H9 (cell line): ENCODE data around the gene GHSR. TPM values are rescaled to one million over a fixed set of nuclear protein-coding genes. Genes with fewer than 3 reads are reported as not detected.

Source experiments
- DNase-seq: peaks from one replicate; pipeline ENCODE4 v3.0.0-alpha.2; 2017
- H2AFZ ChIP-seq: one replicate; pipeline ENCODE4 v1.6.1; 2013; ENCODE audit warnings: mild to moderate bottlenecking, low read length, control low read depth, moderate library complexity
- H2AK5ac ChIP-seq: 2 replicates; pipeline ENCODE4 v1.6.1; 2013; ENCODE audit warnings: low read length, control low read depth, mixed read lengths; ENCODE audit not compliant: insufficient read length
- H2BK120ac ChIP-seq: one replicate; pipeline ENCODE4 v1.6.1; 2013; ENCODE audit warnings: low read depth, mild to moderate bottlenecking, low read length, control low read depth, inconsistent platforms; ENCODE audit not compliant: poor library complexity, severe bottlenecking
- H2BK12ac ChIP-seq: 2 replicates; pipeline ENCODE4 v1.6.1; 2013; ENCODE audit warnings: low read length, control low read depth, mixed read lengths, low read depth; ENCODE audit not compliant: insufficient read length
- H2BK15ac ChIP-seq: 2 replicates; pipeline ENCODE4 v1.6.1; 2013; ENCODE audit warnings: low read depth, low read length, control low read depth
- H2BK20ac ChIP-seq: one replicate; pipeline ENCODE4 v1.6.1; 2013; ENCODE audit warnings: low read depth, mild to moderate bottlenecking, low read length, control low read depth, inconsistent platforms; ENCODE audit not compliant: poor library complexity, severe bottlenecking
- H2BK5ac ChIP-seq: 2 replicates; pipeline ENCODE4 v1.6.1; 2013; ENCODE audit warnings: low read length, control low read depth, mixed read lengths; ENCODE audit not compliant: insufficient read length
- H3K14ac ChIP-seq: 2 replicates; pipeline ENCODE4 v1.6.1; 2013; ENCODE audit warnings: low read length, control low read depth; ENCODE audit not compliant: insufficient read depth
- H3K18ac ChIP-seq: 2 replicates; pipeline ENCODE4 v1.6.1; 2013; ENCODE audit warnings: low read depth, mild to moderate bottlenecking, mixed read lengths, low read length, control low read depth; ENCODE audit not compliant: insufficient read length
- H3K23ac ChIP-seq: 2 replicates; pipeline ENCODE4 v1.6.1; 2013; ENCODE audit warnings: low read length, control low read depth, mixed read lengths, low read depth; ENCODE audit not compliant: insufficient read length
- H3K23me2 ChIP-seq: 2 replicates; pipeline ENCODE4 v1.6.1; 2013; ENCODE audit warnings: low read depth, mild to moderate bottlenecking, mixed read lengths, low read length, control low read depth; ENCODE audit not compliant: insufficient read length, poor library complexity, severe bottlenecking
- H3K27ac ChIP-seq: 2 replicates; pipeline ENCODE4 v1.5.1; 2013; ENCODE audit warnings: low read length, control low read depth, mixed read lengths, low read depth; ENCODE audit not compliant: insufficient read length
- H3K27me3 ChIP-seq: 2 replicates; pipeline ENCODE4 v1.6.1; 2013; ENCODE audit warnings: low read length, control low read depth, inconsistent platforms; ENCODE audit not compliant: insufficient read depth
- H3K4ac ChIP-seq: 2 replicates; pipeline ENCODE4 v1.6.1; 2013; ENCODE audit warnings: low read depth, mild to moderate bottlenecking, control low read depth, inconsistent platforms, low read length, moderate library complexity
- H3K4me1 ChIP-seq: 2 replicates; pipeline ENCODE4 v1.6.1; 2013; ENCODE audit warnings: low read length, control low read depth, inconsistent platforms; ENCODE audit not compliant: insufficient read depth
- H3K4me2 ChIP-seq: 2 replicates; pipeline ENCODE4 v1.6.1; 2013; ENCODE audit warnings: low read length, control low read depth, mixed read lengths; ENCODE audit not compliant: insufficient read length, insufficient read depth
- H3K56ac ChIP-seq: 2 replicates; pipeline ENCODE4 v1.6.1; 2013; ENCODE audit warnings: low read depth, mild to moderate bottlenecking, mixed read lengths, low read length, control low read depth; ENCODE audit not compliant: insufficient read length
- H3K79me1 ChIP-seq: 2 replicates; pipeline ENCODE4 v1.6.1; 2013; ENCODE audit warnings: low read depth, mild to moderate bottlenecking, moderate library complexity, low read length, control low read depth, inconsistent platforms; ENCODE audit not compliant: insufficient read depth, poor library complexity, severe bottlenecking
- H3K79me2 ChIP-seq: 2 replicates; pipeline ENCODE4 v1.6.1; 2013; ENCODE audit warnings: low read length, control low read depth, inconsistent platforms; ENCODE audit not compliant: insufficient read depth
- H3K9ac ChIP-seq: 2 replicates; pipeline ENCODE4 v1.6.1; 2013; ENCODE audit warnings: low read length, control low read depth, mixed read lengths; ENCODE audit not compliant: insufficient read length; ENCODE audit errors: extremely low read depth
- H3K9me3 ChIP-seq: one replicate; pipeline ENCODE4 v1.6.1; 2013; ENCODE audit warnings: low read depth, low read length, inconsistent platforms; ENCODE audit not compliant: control insufficient read depth
- H3T11ph ChIP-seq: one replicate; pipeline ENCODE4 v1.6.1; 2013; ENCODE audit warnings: mild to moderate bottlenecking, low read length, control low read depth, inconsistent platforms
- H4K20me1 ChIP-seq: one replicate; pipeline ENCODE4 v1.6.1; 2013; ENCODE audit not compliant: control insufficient read depth, insufficient read length, insufficient read depth
- H4K5ac ChIP-seq: 2 replicates; pipeline ENCODE4 v1.6.1; 2013; ENCODE audit warnings: low read depth, mild to moderate bottlenecking, mixed read lengths, low read length, control low read depth; ENCODE audit not compliant: insufficient read length
- H4K8ac ChIP-seq: replicated peaks from 2 replicates; pipeline ENCODE4 v1.6.1; 2013; ENCODE audit warnings: low read length, control low read depth, mixed read lengths, low read depth; ENCODE audit not compliant: insufficient read length
- H4K91ac ChIP-seq: 2 replicates; pipeline ENCODE4 v1.6.1; 2013; ENCODE audit warnings: low read depth, mild to moderate bottlenecking, moderate library complexity, mixed read lengths, low read length, control low read depth; ENCODE audit not compliant: insufficient read length
- H3K27ac Mint-ChIP-seq, 3 experiments: 2 replicates in 2 of 3; 3 replicates in 1 of 3; pipeline ENCODE4 v1.8.0; 2020 to 2021; ENCODE audit warnings: mixed read lengths in 3 of 3, mild to moderate bottlenecking in 1 of 3, moderate library complexity in 1 of 3
- H3K27me3 Mint-ChIP-seq: 2 replicates; pipeline ENCODE4 v1.8.0; 2021; ENCODE audit warnings: low read depth, mild to moderate bottlenecking, moderate library complexity, mixed read lengths
- H3K36me3 Mint-ChIP-seq, 3 experiments: 2 replicates in 2 of 3; 3 replicates in 1 of 3; pipeline ENCODE4 v1.8.0; 2020 to 2021; ENCODE audit warnings: low read depth in 3 of 3, mixed read lengths in 3 of 3; ENCODE audit not compliant: insufficient read depth in 1 of 3
- H3K4me1 Mint-ChIP-seq, 2 experiments: 2 replicates each; pipeline ENCODE4 v1.8.0; 2020; ENCODE audit warnings: mixed read lengths in 2 of 2
- H3K4me3 Mint-ChIP-seq, 2 experiments: 2 replicates in 1 of 2; 3 replicates in 1 of 2; pipeline ENCODE4 v1.8.0; 2020 to 2021; ENCODE audit warnings: mild to moderate bottlenecking in 2 of 2, mixed read lengths in 2 of 2, moderate library complexity in 1 of 2
- H3K9me3 Mint-ChIP-seq, 2 experiments: 2 replicates in 1 of 2; 3 replicates in 1 of 2; pipeline ENCODE4 v1.8.0; 2020; ENCODE audit warnings: mild to moderate bottlenecking in 2 of 2, mixed read lengths in 2 of 2, moderate library complexity in 1 of 2
- WGBS: extraction: QIAGEN DNeasy Blood & Tissue Kit; methylation state at CpG from one replicate; pipeline ENCODE4 v1.1.7; 2013; ENCODE audit warnings: missing lambda C conversion rate, low lambda C conversion rate, mixed read lengths; ENCODE audit not compliant: insufficient read length; ENCODE audit errors: extremely low coverage; 5-methylcytosine and 5-hydroxymethylcytosine counted together
- total RNA-seq: library from RNA; stranded (reverse); gene quantifications from 2 replicates; pipeline ENCODE4 v1.2.1, GENCODE V29; 2021
- TF ChIP-seq, protein P1 (sequence below): fragments of 200-600 bp; sonication (generic); conservative IDR thresholded peaks from 3 replicates; pipeline ENCODE4 v1.8.0; 2021; ENCODE audit warnings: antibody characterized with exemption, mild to moderate bottlenecking

GHSR gene
- total RNA-seq, 1 experiment from 2014 or later, result not detected

GRCh38 chr3:172464306-172464705, 16.1 kb upstream of the GHSR start:
- Histone ChIP-seq H2BK120ac (no peak overlapping the region), H4K91ac (no peak overlapping the region), H3K4ac (no peak overlapping the region), H4K5ac (no peak overlapping the region), H3K23me2 (no peaks in the 10 kb centered on the region), H3K9ac (no peak overlapping the region), H2BK20ac (no peak overlapping the region), H3T11ph (no peak overlapping the region), H3K79me2 (no peaks in the 10 kb centered on the region), H3K14ac (no peak overlapping the region), H3K27me3 (no peaks in the 10 kb centered on the region), H3K79me1 (no peaks in the 10 kb centered on the region), H2AK5ac (no peak overlapping the region), H3K23ac (no peak overlapping the region), H3K18ac (no peak overlapping the region), H3K4me1 (no peaks in the 10 kb centered on the region), H3K27ac (no peak overlapping the region), H2BK12ac (no peak overlapping the region), H2BK15ac (no peak overlapping the region), H3K56ac (no peak overlapping the region), H2BK5ac (no peak overlapping the region), H4K20me1 (no peaks in the 10 kb centered on the region), H4K8ac (no peak overlapping the region), H3K4me2 (no peak overlapping the region), H3K9me3 (no peaks in the 10 kb centered on the region), H2AFZ (no peak overlapping the region)
- Mint-ChIP-seq H3K27me3 (no peaks in the 10 kb centered on the region), H3K36me3 (no peaks in the 10 kb centered on the region), H3K9me3 (no peaks in the 10 kb centered on the region), H3K4me1 (0 out of 4 replicates have a peak, but pooled peaks cover 0 to 2% of the 10 kb centered on the region in 2 experiments), H3K4me3 (no peak overlapping the region), H3K27ac (no peak overlapping the region)
- no peak for DNase-seq
- TF ChIP-seq, protein P1, sequence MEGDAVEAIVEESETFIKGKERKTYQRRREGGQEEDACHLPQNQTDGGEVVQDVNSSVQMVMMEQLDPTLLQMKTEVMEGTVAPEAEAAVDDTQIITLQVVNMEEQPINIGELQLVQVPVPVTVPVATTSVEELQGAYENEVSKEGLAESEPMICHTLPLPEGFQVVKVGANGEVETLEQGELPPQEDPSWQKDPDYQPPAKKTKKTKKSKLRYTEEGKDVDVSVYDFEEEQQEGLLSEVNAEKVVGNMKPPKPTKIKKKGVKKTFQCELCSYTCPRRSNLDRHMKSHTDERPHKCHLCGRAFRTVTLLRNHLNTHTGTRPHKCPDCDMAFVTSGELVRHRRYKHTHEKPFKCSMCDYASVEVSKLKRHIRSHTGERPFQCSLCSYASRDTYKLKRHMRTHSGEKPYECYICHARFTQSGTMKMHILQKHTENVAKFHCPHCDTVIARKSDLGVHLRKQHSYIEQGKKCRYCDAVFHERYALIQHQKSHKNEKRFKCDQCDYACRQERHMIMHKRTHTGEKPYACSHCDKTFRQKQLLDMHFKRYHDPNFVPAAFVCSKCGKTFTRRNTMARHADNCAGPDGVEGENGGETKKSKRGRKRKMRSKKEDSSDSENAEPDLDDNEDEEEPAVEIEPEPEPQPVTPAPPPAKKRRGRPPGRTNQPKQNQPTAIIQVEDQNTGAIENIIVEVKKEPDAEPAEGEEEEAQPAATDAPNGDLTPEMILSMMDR, result no peak
- WGBS, result no CpG with 5 or more reads among the region's 6 CpGs
